SK-N-SH (cell line): ENCODE measurements around the gene SLC5A9.
"Not testable (repeated sequence)": the region's sequence is repeated elsewhere in the genome, so short reads cannot be mapped to it uniquely, and the experiment has no call there.

Experiments used
- EZH2phosphoT487 ChIP-seq: fragments of 200-600 bp; sonication (generic); IDR thresholded peaks from 2 replicates; pipeline ENCODE4 v1.6.1; 2017; ENCODE audit warnings: low read depth, mixed run types, mild to moderate bottlenecking, antibody characterized with exemption, moderate library complexity, borderline replicate concordance
- GATA2 ChIP-seq: sonication (generic); formaldehyde crosslinking; IDR thresholded peaks from 2 replicates; pipeline ENCODE4 v1.5.0; 2020; ENCODE audit warnings: mild to moderate bottlenecking, missing genetic modification reagents
- TCF12 ChIP-seq: IDR thresholded peaks from 2 replicates; pipeline ENCODE4 v1.4.0; 2012
- TEAD4 ChIP-seq: IDR thresholded peaks from 2 replicates; pipeline ENCODE4 v1.4.0; 2012; ENCODE audit warnings: mild to moderate bottlenecking, borderline replicate concordance; ENCODE audit not compliant: insufficient read depth
- TF ChIP-seq, protein P1 (sequence below): fragments of 200-600 bp; sonication (generic); IDR thresholded peaks from 2 replicates; pipeline ENCODE4 v1.6.1; 2017; ENCODE audit warnings: antibody characterized with exemption, mild to moderate bottlenecking, moderate library complexity
- TF ChIP-seq, protein P2 (sequence below): IDR thresholded peaks from 2 replicates; pipeline ENCODE4 v1.4.0; 2012; ENCODE audit warnings: low read depth, borderline replicate concordance
- TF ChIP-seq, protein P3 (sequence below): fragments of 150-350 bp; IDR thresholded peaks from 2 replicates; pipeline ENCODE4 v1.6.1; 2017; ENCODE audit warnings: antibody characterized with exemption, low read length, low read depth, borderline replicate concordance

DNA sequence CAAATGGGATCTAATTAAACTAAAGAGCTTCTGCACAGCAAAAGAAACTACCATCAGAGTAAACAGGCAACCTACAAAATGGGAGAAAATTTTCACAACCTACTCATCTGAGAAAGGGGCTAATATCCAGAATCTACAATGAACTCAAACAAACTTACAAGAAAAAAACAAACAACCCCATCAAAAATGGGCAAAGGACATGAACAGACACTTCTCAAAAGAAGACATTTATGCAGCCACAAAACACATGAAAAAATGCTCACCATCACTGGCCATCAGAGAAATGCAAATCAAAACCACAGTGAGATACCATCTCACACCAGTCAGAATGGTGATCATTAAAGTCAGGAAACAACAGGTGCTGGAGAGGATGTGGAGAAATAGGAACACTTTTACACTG is 59.8 kb downstream of the SLC5A9 start:
- not testable (repeated sequence) for TF ChIP-seq TEAD4; GATA2 (CRISPR knock-in tag); TCF12; EZH2phosphoT487
- TF ChIP-seq, protein P1, sequence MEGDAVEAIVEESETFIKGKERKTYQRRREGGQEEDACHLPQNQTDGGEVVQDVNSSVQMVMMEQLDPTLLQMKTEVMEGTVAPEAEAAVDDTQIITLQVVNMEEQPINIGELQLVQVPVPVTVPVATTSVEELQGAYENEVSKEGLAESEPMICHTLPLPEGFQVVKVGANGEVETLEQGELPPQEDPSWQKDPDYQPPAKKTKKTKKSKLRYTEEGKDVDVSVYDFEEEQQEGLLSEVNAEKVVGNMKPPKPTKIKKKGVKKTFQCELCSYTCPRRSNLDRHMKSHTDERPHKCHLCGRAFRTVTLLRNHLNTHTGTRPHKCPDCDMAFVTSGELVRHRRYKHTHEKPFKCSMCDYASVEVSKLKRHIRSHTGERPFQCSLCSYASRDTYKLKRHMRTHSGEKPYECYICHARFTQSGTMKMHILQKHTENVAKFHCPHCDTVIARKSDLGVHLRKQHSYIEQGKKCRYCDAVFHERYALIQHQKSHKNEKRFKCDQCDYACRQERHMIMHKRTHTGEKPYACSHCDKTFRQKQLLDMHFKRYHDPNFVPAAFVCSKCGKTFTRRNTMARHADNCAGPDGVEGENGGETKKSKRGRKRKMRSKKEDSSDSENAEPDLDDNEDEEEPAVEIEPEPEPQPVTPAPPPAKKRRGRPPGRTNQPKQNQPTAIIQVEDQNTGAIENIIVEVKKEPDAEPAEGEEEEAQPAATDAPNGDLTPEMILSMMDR: not testable (repeated sequence)
- TF ChIP-seq, protein P2, sequence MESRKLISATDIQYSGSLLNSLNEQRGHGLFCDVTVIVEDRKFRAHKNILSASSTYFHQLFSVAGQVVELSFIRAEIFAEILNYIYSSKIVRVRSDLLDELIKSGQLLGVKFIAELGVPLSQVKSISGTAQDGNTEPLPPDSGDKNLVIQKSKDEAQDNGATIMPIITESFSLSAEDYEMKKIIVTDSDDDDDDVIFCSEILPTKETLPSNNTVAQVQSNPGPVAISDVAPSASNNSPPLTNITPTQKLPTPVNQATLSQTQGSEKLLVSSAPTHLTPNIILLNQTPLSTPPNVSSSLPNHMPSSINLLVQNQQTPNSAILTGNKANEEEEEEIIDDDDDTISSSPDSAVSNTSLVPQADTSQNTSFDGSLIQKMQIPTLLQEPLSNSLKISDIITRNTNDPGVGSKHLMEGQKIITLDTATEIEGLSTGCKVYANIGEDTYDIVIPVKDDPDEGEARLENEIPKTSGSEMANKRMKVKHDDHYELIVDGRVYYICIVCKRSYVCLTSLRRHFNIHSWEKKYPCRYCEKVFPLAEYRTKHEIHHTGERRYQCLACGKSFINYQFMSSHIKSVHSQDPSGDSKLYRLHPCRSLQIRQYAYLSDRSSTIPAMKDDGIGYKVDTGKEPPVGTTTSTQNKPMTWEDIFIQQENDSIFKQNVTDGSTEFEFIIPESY: not testable (repeated sequence)
- TF ChIP-seq, protein P3, sequence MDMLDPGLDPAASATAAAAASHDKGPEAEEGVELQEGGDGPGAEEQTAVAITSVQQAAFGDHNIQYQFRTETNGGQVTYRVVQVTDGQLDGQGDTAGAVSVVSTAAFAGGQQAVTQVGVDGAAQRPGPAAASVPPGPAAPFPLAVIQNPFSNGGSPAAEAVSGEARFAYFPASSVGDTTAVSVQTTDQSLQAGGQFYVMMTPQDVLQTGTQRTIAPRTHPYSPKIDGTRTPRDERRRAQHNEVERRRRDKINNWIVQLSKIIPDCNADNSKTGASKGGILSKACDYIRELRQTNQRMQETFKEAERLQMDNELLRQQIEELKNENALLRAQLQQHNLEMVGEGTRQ: not testable (repeated sequence)
